Central memory CD4-positive, alpha-beta T cell (primary cell): ENCODE measurements around the gene PIF1.

ENCODE experiments used
- DNase-seq: peaks from one replicate; pipeline ENCODE4 v3.0.0; 2022

Gene PIF1

GRCh38 chr15:64773606-64774005 is 51.8 kb downstream of the PIF1 start:
- no peak for DNase-seq

DNA sequence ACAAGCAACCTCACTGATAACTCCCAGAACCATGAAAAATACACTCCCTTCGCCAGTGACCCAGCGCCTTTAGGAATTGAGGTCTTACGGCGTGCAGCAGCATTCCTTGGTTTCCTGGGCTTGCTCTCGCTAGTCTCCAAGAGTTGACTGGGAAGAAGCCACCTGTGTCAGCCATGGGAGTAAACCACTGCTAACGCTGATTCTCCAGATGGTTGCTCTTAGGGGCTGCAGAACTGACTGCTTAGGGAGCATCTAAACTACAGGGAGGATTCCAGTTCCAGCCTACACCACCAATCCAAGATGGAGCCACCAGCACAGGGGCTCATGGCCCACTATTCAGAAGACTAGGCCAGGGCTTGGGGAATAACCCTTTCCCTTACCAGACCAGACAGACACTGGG is 52.5 kb downstream of the PIF1 start:
- DNase-seq: no peak

DNA sequence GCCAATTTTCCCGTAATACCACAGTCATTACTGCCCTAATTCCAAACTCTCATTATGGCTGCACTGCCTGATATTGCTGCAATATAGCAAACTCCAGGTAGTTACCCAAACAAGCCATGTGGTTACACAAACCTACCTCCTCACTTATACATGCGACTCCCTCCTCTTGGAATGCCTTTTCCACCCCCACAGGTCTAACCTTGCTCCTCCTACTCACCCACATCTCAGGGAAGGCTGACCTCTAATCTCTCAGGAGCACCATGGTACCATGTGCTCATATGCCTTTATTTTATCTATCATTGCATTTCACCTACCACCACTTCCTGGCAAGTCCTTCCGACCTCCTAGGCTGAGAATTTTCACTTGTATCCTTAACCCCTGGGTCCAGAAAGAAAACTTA is 53.0 kb downstream of the PIF1 start:
- DNase-seq: no peak

DNA sequence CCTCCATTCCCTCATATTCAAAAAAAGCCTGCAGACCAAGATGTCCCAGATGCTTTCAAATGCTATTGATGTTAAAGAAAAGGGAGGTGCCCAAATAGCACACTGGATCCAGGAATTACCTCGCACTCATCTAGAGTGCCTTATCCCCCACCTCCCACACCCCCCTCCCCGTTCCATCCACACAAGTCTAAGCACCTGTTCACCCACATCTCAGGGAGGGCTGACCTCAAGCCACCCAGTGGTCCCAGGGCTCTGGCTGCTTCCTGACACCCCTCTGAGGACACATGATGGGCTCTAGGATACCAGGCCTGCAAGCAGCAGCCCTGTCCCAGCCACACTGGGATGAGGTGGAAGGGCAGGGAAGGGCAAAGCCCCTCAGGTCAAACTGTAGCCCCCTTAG is 54.8 kb downstream of the PIF1 start:
- no peak for DNase-seq

DNA sequence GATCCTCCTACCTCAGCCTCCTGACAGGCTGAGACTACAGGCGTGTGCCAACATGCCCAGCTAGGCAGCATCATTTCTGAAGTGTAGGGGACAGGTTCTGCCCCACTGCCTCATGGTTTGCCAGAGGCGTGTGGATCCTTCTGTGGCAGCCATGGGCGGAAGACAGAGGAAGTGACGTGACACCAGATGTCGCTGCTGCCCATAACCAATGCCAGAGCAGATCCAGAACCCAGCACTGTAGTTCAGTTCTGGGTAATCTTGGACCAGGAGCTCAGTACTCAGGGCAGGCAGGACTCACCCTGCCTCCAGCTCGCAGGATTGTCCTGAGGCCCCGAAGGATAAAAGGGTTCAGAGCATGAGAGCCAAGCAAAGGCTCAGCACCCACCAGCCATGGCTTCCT is 58.2 kb downstream of the PIF1 start:
- DNase-seq: no peak

DNA sequence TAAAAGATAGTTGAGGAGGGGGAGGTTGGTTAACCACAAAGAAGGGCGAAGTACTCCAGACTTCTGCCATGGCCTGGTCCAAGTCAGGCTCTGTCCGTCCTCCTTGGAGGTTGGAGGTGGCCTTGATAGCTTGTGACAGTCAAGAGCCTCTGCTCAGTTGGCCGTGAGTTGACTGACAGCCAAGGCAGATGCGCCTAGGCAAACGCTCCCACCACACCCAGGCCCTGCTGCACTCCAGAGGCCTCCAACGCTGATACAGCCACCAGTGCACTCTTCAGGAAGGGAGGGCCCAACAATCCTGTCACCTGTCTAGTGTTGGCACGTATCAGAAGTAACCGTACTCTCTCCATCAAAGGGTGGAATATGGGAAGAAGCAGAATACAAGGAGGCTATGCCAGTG is 59.4 kb downstream of the PIF1 start:
- no peak for DNase-seq
